IMR-90 (cell line): ENCODE results near the gene OTOGL. TPM values are rescaled to one million over a fixed set of nuclear protein-coding genes. Genes with fewer than 3 reads are reported as not detected.

Source experiments
- ATAC-seq: fragments of 200-7000 bp; cut with Tn5 transposase; 2 replicates; pipeline ENCODE4 v1.9.1; 2020; ENCODE audit warnings: low read depth, mild to moderate bottlenecking, moderate library complexity
- BruUV-seq: library from RNA; stranded (reverse); fragments of 400-500 nt; replicated peaks from 2 replicates; lab custom pipeline; 2021; lab: Mats Ljungman, UMichigan
- CTCF ChIA-PET: fragments of 300-600 bp; formaldehyde crosslinking; extraction: SDS; loops from one replicate; lab custom pipeline; 2021; ENCODE audit warnings: antibody characterized with exemption; lab: Yijun Ruan, JAX
- POLR2A ChIA-PET: fragments of 300-600 bp; sonication (Branson Sonifier 250); formaldehyde crosslinking; loops from one replicate; lab custom pipeline; 2022; ENCODE audit warnings: antibody characterized with exemption; ENCODE audit not compliant: unreplicated experiment; lab: Charles Lee
- DNase-seq: peaks from one replicate; pipeline ENCODE4 v3.0.0; 2013
- H2AFZ ChIP-seq: replicated peaks from 2 replicates; pipeline ENCODE3; 2013; ENCODE audit warnings: low read length, mild to moderate bottlenecking; ENCODE audit not compliant: poor library complexity
- H2AK5ac ChIP-seq: 2 replicates; pipeline ENCODE4 v1.6.1; 2013; ENCODE audit warnings: low read depth, low read length, inconsistent platforms
- H2AK9ac ChIP-seq: replicated peaks from 2 replicates; pipeline ENCODE3; 2013; ENCODE audit warnings: mild to moderate bottlenecking, low read depth, low read length, moderate library complexity; ENCODE audit not compliant: poor library complexity
- H2BK120ac ChIP-seq: 2 replicates; pipeline ENCODE4 v1.6.1; 2013; ENCODE audit warnings: low read depth, low read length, inconsistent platforms
- H2BK15ac ChIP-seq: 3 replicates; pipeline ENCODE4 v1.6.1; 2013; ENCODE audit warnings: low read depth, low read length, inconsistent platforms
- H2BK20ac ChIP-seq: 2 replicates; pipeline ENCODE4 v1.6.1; 2013; ENCODE audit warnings: low read depth, mild to moderate bottlenecking, inconsistent platforms, low read length, moderate library complexity
- H2BK5ac ChIP-seq: 2 replicates; pipeline ENCODE4 v1.6.1; 2013; ENCODE audit warnings: mild to moderate bottlenecking, low read depth, low read length, inconsistent platforms; ENCODE audit not compliant: poor library complexity, severe bottlenecking
- H3K14ac ChIP-seq: replicated peaks from 2 replicates; pipeline ENCODE4 v1.6.1; 2013; ENCODE audit warnings: low read depth, low read length, inconsistent platforms
- H3K18ac ChIP-seq: 2 replicates; pipeline ENCODE4 v1.6.1; 2013; ENCODE audit warnings: low read depth, low read length, control low read depth
- H3K23ac ChIP-seq: 2 replicates; pipeline ENCODE4 v1.6.1; 2013; ENCODE audit warnings: low read depth, low read length, inconsistent platforms
- H3K27ac ChIP-seq: 2 replicates; pipeline ENCODE4 v1.5.1; 2013; ENCODE audit warnings: mild to moderate bottlenecking, control low read depth, low read length; ENCODE audit not compliant: insufficient read depth
- H3K27me3 ChIP-seq: 2 replicates; pipeline ENCODE4 v1.6.1; 2013; ENCODE audit warnings: low read length; ENCODE audit not compliant: control insufficient read depth, insufficient read depth
- H3K36me3 ChIP-seq: 2 replicates; pipeline ENCODE4 v1.6.1; 2013; ENCODE audit warnings: low read length, mixed read lengths; ENCODE audit not compliant: control insufficient read depth, insufficient read depth
- H3K4ac ChIP-seq: 2 replicates; pipeline ENCODE4 v1.6.1; 2013; ENCODE audit warnings: low read depth, low read length, inconsistent platforms
- H3K4me1 ChIP-seq: 2 replicates; pipeline ENCODE4 v1.6.1; 2013; ENCODE audit warnings: low read length, mixed read lengths; ENCODE audit not compliant: control insufficient read depth, insufficient read depth
- H3K4me2 ChIP-seq: 2 replicates; pipeline ENCODE4 v1.6.1; 2013; ENCODE audit warnings: low read depth, mild to moderate bottlenecking, control low read depth, low read length, moderate library complexity
- H3K4me3 ChIP-seq: 2 replicates; pipeline ENCODE4 v1.5.1; 2013; ENCODE audit warnings: low read depth, mild to moderate bottlenecking, control low read depth, low read length, moderate library complexity; ENCODE audit not compliant: insufficient read depth
- H3K56ac ChIP-seq: 2 replicates; pipeline ENCODE4 v1.6.1; 2013; ENCODE audit warnings: low read length, inconsistent platforms; ENCODE audit not compliant: insufficient read depth; ENCODE audit errors: extremely low read depth
- H3K79me1 ChIP-seq, 2 experiments: 2 replicates each; pipeline ENCODE4 v1.6.1; 2013; ENCODE audit warnings: low read length in 2 of 2, inconsistent platforms in 1 of 2, low read depth in 1 of 2
- H3K9ac ChIP-seq: 2 replicates; pipeline ENCODE4 v1.6.1; 2013; ENCODE audit warnings: low read depth, low read length, control low read depth
- H3K9me1 ChIP-seq: 2 replicates; pipeline ENCODE4 v1.6.1; 2013; ENCODE audit warnings: low read length, inconsistent platforms; ENCODE audit not compliant: insufficient read depth
- H3K9me3 ChIP-seq: 2 replicates; pipeline ENCODE4 v1.6.1; 2013; ENCODE audit warnings: low read length; ENCODE audit not compliant: control insufficient read depth, insufficient read depth
- H4K20me1 ChIP-seq: 2 replicates; pipeline ENCODE4 v1.6.1; 2013; ENCODE audit warnings: low read length, inconsistent platforms; ENCODE audit not compliant: insufficient read depth
- H4K5ac ChIP-seq: 2 replicates; pipeline ENCODE4 v1.6.1; 2013; ENCODE audit warnings: mild to moderate bottlenecking, low read depth, low read length, control low read depth
- H4K8ac ChIP-seq, 2 experiments: 2 replicates each; pipeline ENCODE4 v1.6.1; 2013; ENCODE audit warnings: low read depth in 2 of 2, low read length in 2 of 2, control low read depth in 1 of 2, inconsistent platforms in 1 of 2
- H4K91ac ChIP-seq: 2 replicates; pipeline ENCODE4 v1.6.1; 2013; ENCODE audit warnings: low read depth, low read length, inconsistent platforms; ENCODE audit not compliant: insufficient read depth
- BHLHE40 ChIP-seq: fragments of 150-350 bp; IDR thresholded peaks from 2 replicates; pipeline ENCODE4 v1.6.1; 2016; ENCODE audit warnings: mild to moderate bottlenecking, low read depth, low read length
- CEBPB ChIP-seq: IDR thresholded peaks from 2 replicates; pipeline ENCODE4 v1.6.1; 2012; ENCODE audit warnings: low read depth, low read length, improper control_type of control experiment
- CHD1 ChIP-seq: IDR thresholded peaks from 2 replicates; pipeline ENCODE4 v1.6.1; 2012; ENCODE audit warnings: low read depth, low read length, improper control_type of control experiment
- CTCF ChIP-seq: conservative IDR thresholded peaks from 2 replicates; pipeline ENCODE4 v1.5.1; 2012; ENCODE audit warnings: mild to moderate bottlenecking, low read depth, low read length, improper control_type of control experiment
- ELK1 ChIP-seq: fragments of 150-350 bp; IDR thresholded peaks from 2 replicates; pipeline ENCODE4 v1.6.1; 2016; ENCODE audit warnings: low read depth, mild to moderate bottlenecking, low read length, moderate library complexity, borderline replicate concordance
- FOS ChIP-seq: fragments of 150-350 bp; IDR thresholded peaks from 2 replicates; pipeline ENCODE4 v1.6.1; 2016; ENCODE audit warnings: low read depth, low read length
- MAFK ChIP-seq: IDR thresholded peaks from 2 replicates; pipeline ENCODE4 v1.6.1; 2012; ENCODE audit warnings: low read depth, low read length, improper control_type of control experiment
- MAZ ChIP-seq: IDR thresholded peaks from 2 replicates; pipeline ENCODE4 v1.6.1; 2012; ENCODE audit warnings: low read depth, mild to moderate bottlenecking, low read length, improper control_type of control experiment, moderate library complexity, borderline replicate concordance
- MXI1 ChIP-seq: IDR thresholded peaks from 2 replicates; pipeline ENCODE4 v1.6.1; 2012; ENCODE audit warnings: low read depth, mild to moderate bottlenecking, low read length, moderate library complexity, borderline replicate concordance
- NFE2L2 ChIP-seq: fragments of 150-350 bp; IDR thresholded peaks from 2 replicates; pipeline ENCODE4 v1.6.1; 2016; ENCODE audit warnings: low read depth, mild to moderate bottlenecking, low read length
- POLR2A ChIP-seq: IDR thresholded peaks from 2 replicates; pipeline ENCODE4 v1.6.1; 2012; ENCODE audit warnings: mild to moderate bottlenecking, low read depth, low read length
- RAD21 ChIP-seq: IDR thresholded peaks from 2 replicates; pipeline ENCODE4 v1.6.1; 2012; ENCODE audit warnings: low read length, improper control_type of control experiment
- RCOR1 ChIP-seq: IDR thresholded peaks from 2 replicates; pipeline ENCODE4 v1.6.1; 2012; ENCODE audit warnings: mild to moderate bottlenecking, low read length, improper control_type of control experiment; ENCODE audit not compliant: insufficient replicate concordance
- RFX5 ChIP-seq: IDR thresholded peaks from 2 replicates; pipeline ENCODE4 v1.8.0; 2012; ENCODE audit warnings: low read depth, mild to moderate bottlenecking, low read length, moderate library complexity
- USF2 ChIP-seq: fragments of 150-350 bp; IDR thresholded peaks from 2 replicates; pipeline ENCODE4 v1.6.1; 2017; ENCODE audit warnings: mild to moderate bottlenecking, antibody characterized with exemption, low read length, low read depth
- WGBS, 2 experiments: methylation state at CpG; one replicate each; pipeline versions ENCODE4 v1.1.5 to v1.1.7; 2013; ENCODE audit warnings: missing lambda C conversion rate in 2 of 2; ENCODE audit not compliant: insufficient read length in 1 of 2; ENCODE audit errors: extremely low coverage in 2 of 2; 5-methylcytosine and 5-hydroxymethylcytosine counted together
- dilution Hi-C: fragments of 300-500 bp; cut with HindIII; formaldehyde crosslinking; loops from one replicate; pipeline ENCODE4 v1.14.3; 2018; ENCODE audit warnings: low sequenced_read_pairs; ENCODE audit not compliant: unreplicated experiment
- in situ Hi-C: fragments of 300-500 bp; cut with MboI; formaldehyde crosslinking; loops from 3 replicates; pipeline ENCODE4 v1.14.3; 2019; ENCODE audit warnings: low sequenced_read_pairs, inconsistent platforms, mixed read lengths
- intact Hi-C: fragments of 100-400 bp; cut with micrococcal nuclease; formaldehyde crosslinking; loops from 2 replicates; pipeline ENCODE4 v1.10.0; 2022
- polyA plus RNA-seq, 3 experiments: library from polyadenylated mRNA; depleted of rRNA; stranded (reverse); fragments of >200 nt; gene quantifications; 2 replicates each; pipeline ENCODE4 v1.2.3, GENCODE V29; 2012; ENCODE audit warnings: low replicate concordance in 1 of 3
- total RNA-seq: library from RNA; depleted of rRNA; stranded (reverse); fragments of >200 nt; gene quantifications from 2 replicates; pipeline ENCODE4 v1.2.3, GENCODE V29; 2012

Gene OTOGL
- total and polyA plus RNA-seq, 2 of the 4 experiments (the other 2 are of a cell fraction), result 0.10 to 0.18 TPM

- H3K4me3 ChIP-seq, result no peak overlapping the region
- in situ Hi-C loops (loop anchor here (25.0 kb wide), 1 partner anchor 556 kb away; no protein-coding TSS in a partner anchor), dilution Hi-C loops (no loop called here), intact Hi-C loops (loop anchor here (2.0 kb wide), 1 partner anchor 59 kb away; no protein-coding TSS in a partner anchor)
- CTCF ChIA-PET, result interaction anchor here (0.6 to 3.0 kb wide), 3 partner anchors 11 to 225 kb away, joined by 3 to 10 read pairs (median 4); no protein-coding TSS in a partner anchor
- H2BK20ac ChIP-seq, result no peak overlapping the region
- H3K4ac ChIP-seq, result no peak overlapping the region
- H2AK5ac ChIP-seq, result no peak overlapping the region
- no CpG with 5 or more reads among the region's 1 CpG for WGBS, 2 experiments
- no peak for ATAC-seq
- TF ChIP-seq RFX5, result no peak
- TF ChIP-seq NFE2L2, result no peak
- TF ChIP-seq CEBPB, result no peak
- no peak for TF ChIP-seq ELK1
- TF ChIP-seq RAD21, result no peak
- TF ChIP-seq BHLHE40, result no peak
- no peak for TF ChIP-seq CTCF
- TF ChIP-seq MAZ, result no peak
- TF ChIP-seq FOS, result no peak
- no peak for TF ChIP-seq POLR2A
- TF ChIP-seq RCOR1, result no peak
- TF ChIP-seq CHD1, result no peak
- TF ChIP-seq USF2, result no peak
- no peak for TF ChIP-seq MXI1
- no peak for TF ChIP-seq MAFK
- no peak overlapping the region for H3K4me2 ChIP-seq
- no peak overlapping the region for H2BK120ac ChIP-seq
- H3K36me3 ChIP-seq, result no peaks in the 10 kb centered on the region
- H3K14ac ChIP-seq, result no peak overlapping the region
- no peaks in the 10 kb centered on the region for H3K9me1 ChIP-seq
- H3K27me3 ChIP-seq, result no peaks in the 10 kb centered on the region
- H3K27ac ChIP-seq, result no peak overlapping the region
- no peak overlapping the region for H4K5ac ChIP-seq
- H4K20me1 ChIP-seq, result no peaks in the 10 kb centered on the region
- BruUV-seq, result no TSS peak
- no peak overlapping the region for H3K9ac ChIP-seq
- H3K23ac ChIP-seq, result no peak overlapping the region
- no peak overlapping the region for H2BK5ac ChIP-seq
- H4K91ac ChIP-seq, result no peak overlapping the region
- no peaks in the 10 kb centered on the region for H3K9me3 ChIP-seq
- H3K56ac ChIP-seq, result no peak overlapping the region
- H2AFZ ChIP-seq, result no peak overlapping the region
- POLR2A ChIA-PET, result interaction anchor here (0.6 kb wide), 2 partner anchors 19 to 102 kb away, joined by 5 to 7 read pairs; no protein-coding TSS in a partner anchor
- no peak overlapping the region for H4K8ac ChIP-seq
- H2BK15ac ChIP-seq, result no peak overlapping the region
- no peak for DNase-seq
- no peaks in the 10 kb centered on the region for H3K79me1 ChIP-seq
- H2AK9ac ChIP-seq, result no peak overlapping the region
- no peak overlapping the region for H3K18ac ChIP-seq
- H3K4me1 ChIP-seq, result no peaks in the 10 kb centered on the region
These were observed 106.6 kb downstream of the OTOGL start for GRCh38 chr12:80205960-80206359.
